ENCODE measurements around the gene CCR8.
"Not testable (repeated sequence)": the region's sequence is repeated elsewhere in the genome, so short reads cannot be mapped to it uniquely, and the experiment has no call there.

- TF ChIP-seq ZNF274 (IDR thresholded peaks at IDR 0.05; ENCODE audit: low read depth, low read length); SUZ12 (IDR thresholded peaks at IDR 0.05; ENCODE audit: extremely low read depth, insufficient read depth, insufficient read length); YY1 (IDR thresholded peaks at IDR 0.05; ENCODE audit: insufficient read depth, insufficient read length): not testable (repeated sequence)
Measured at GRCh38 chr3:39321574-39321983, 7.9 kb upstream of the CCR8 start.
